ENCODE data around the gene ADAM23.

Gene ADAM23

GRCh38 chr2:206556357-206556949, 113.1 kb downstream of the ADAM23 start:
- no peak for DNase-seq (ENCODE audit: low read depth, low spot score)
- no peak overlapping the region for H3K27ac ChIP-seq

GRCh38 chr2:206557321-206557720, 114.0 kb downstream of the ADAM23 start:
- no peak for DNase-seq (ENCODE audit: low read depth, low spot score)
- H3K27ac ChIP-seq: no peak overlapping the region

- DNase-seq (ENCODE audit: low read depth, low spot score): no peak
- peak overlapping the region; percentile 44 for H3K27ac ChIP-seq
Measured at GRCh38 chr2:206558492-206558891, 115.2 kb downstream of the ADAM23 start.

- H3K27ac ChIP-seq: no peak overlapping the region
- no peak for DNase-seq (ENCODE audit: low read depth, low spot score)
Measured at GRCh38 chr2:206561962-206562361, 118.6 kb downstream of the ADAM23 start.

- no peak overlapping the region for H3K27ac ChIP-seq
- no peak for DNase-seq (ENCODE audit: low read depth, low spot score)
Measured at GRCh38 chr2:206562375-206562774, 119.0 kb downstream of the ADAM23 start.

- no peak for DNase-seq (ENCODE audit: low read depth, low spot score)
- H3K27ac ChIP-seq: no peak overlapping the region
Measured at GRCh38 chr2:206563374-206563773, 120.0 kb downstream of the ADAM23 start.

GRCh38 chr2:206565666-206566065, 122.3 kb downstream of the ADAM23 start:
- H3K27ac ChIP-seq: no peak overlapping the region
- DNase-seq (ENCODE audit: low read depth, low spot score): no peak

- no peak overlapping the region for H3K27ac ChIP-seq
- no peak for DNase-seq (ENCODE audit: low read depth, low spot score)
Measured at GRCh38 chr2:206569470-206569869, 126.1 kb downstream of the ADAM23 start.

- DNase-seq (ENCODE audit: low read depth, low spot score): no peak
- no peak overlapping the region for H3K27ac ChIP-seq
Measured at GRCh38 chr2:206570199-206570598, 126.9 kb downstream of the ADAM23 start.

- DNase-seq (ENCODE audit: low read depth, low spot score): no peak
- no peak overlapping the region for H3K27ac ChIP-seq
Measured at GRCh38 chr2:206572725-206573124, 129.4 kb downstream of the ADAM23 start.

- no peak overlapping the region for H3K27ac ChIP-seq
- DNase-seq (ENCODE audit: low read depth, low spot score): no peak
Measured at GRCh38 chr2:206573793-206574192, 130.5 kb downstream of the ADAM23 start.

- H3K27ac ChIP-seq: no peak overlapping the region
Measured at GRCh38 chr2:206584323-206585116, 141.2 kb downstream of the ADAM23 start.

GRCh38 chr2:206585335-206585734, 142.0 kb downstream of the ADAM23 start:
- no peak for DNase-seq (ENCODE audit: low read depth, low spot score)

More at GRCh38 chr2:206584323-206585116, 141.2 kb downstream of the ADAM23 start:
- no peak for DNase-seq (ENCODE audit: low read depth, low spot score)

GRCh38 chr2:206586609-206587008, 143.3 kb downstream of the ADAM23 start:
- DNase-seq (ENCODE audit: low read depth, low spot score): no peak
- H3K27ac ChIP-seq: no peak overlapping the region

More at GRCh38 chr2:206585335-206585734, 142.0 kb downstream of the ADAM23 start:
- no peak overlapping the region for H3K27ac ChIP-seq

GRCh38 chr2:206597717-206598218, 154.4 kb downstream of the ADAM23 start:
- no peak for DNase-seq (ENCODE audit: low read depth, low spot score)
- no peak overlapping the region for H3K27ac ChIP-seq

- no peak overlapping the region for H3K27ac ChIP-seq
- no peak for DNase-seq (ENCODE audit: low read depth, low spot score)
Measured at GRCh38 chr2:206603243-206603642, 159.9 kb downstream of the ADAM23 start.

GRCh38 chr2:206610451-206610850, 167.1 kb downstream of the ADAM23 start:
- no peak for DNase-seq (ENCODE audit: low read depth, low spot score)
- H3K27ac ChIP-seq: no peak overlapping the region

- peak overlapping the region; percentile 0 for H3K27ac ChIP-seq
- DNase-seq (ENCODE audit: low read depth, low spot score): no peak
Measured at GRCh38 chr2:206611191-206611590, 167.9 kb downstream of the ADAM23 start.

GRCh38 chr2:206611736-206612135, 168.4 kb downstream of the ADAM23 start:
- DNase-seq (ENCODE audit: low read depth, low spot score): no peak
- peak overlapping the region; percentile 0 for H3K27ac ChIP-seq

- DNase-seq (ENCODE audit: low read depth, low spot score): no peak
- no peak overlapping the region for H3K27ac ChIP-seq
Measured at GRCh38 chr2:206614811-206615210, 171.5 kb downstream of the ADAM23 start.

- no peak for DNase-seq (ENCODE audit: low read depth, low spot score)
- no peak overlapping the region for H3K27ac ChIP-seq
Measured at GRCh38 chr2:206615417-206616089, 172.2 kb downstream of the ADAM23 start.

All from epithelial cell of prostate (primary cell).